COLO829 (cell line): Measurements from ENCODE around the gene PARVB.

Source experiments
- DNase-seq: peaks from one replicate; pipeline ENCODE4 v3.0.0; 2012; ENCODE audit warnings: low spot score

Gene PARVB

DNA sequence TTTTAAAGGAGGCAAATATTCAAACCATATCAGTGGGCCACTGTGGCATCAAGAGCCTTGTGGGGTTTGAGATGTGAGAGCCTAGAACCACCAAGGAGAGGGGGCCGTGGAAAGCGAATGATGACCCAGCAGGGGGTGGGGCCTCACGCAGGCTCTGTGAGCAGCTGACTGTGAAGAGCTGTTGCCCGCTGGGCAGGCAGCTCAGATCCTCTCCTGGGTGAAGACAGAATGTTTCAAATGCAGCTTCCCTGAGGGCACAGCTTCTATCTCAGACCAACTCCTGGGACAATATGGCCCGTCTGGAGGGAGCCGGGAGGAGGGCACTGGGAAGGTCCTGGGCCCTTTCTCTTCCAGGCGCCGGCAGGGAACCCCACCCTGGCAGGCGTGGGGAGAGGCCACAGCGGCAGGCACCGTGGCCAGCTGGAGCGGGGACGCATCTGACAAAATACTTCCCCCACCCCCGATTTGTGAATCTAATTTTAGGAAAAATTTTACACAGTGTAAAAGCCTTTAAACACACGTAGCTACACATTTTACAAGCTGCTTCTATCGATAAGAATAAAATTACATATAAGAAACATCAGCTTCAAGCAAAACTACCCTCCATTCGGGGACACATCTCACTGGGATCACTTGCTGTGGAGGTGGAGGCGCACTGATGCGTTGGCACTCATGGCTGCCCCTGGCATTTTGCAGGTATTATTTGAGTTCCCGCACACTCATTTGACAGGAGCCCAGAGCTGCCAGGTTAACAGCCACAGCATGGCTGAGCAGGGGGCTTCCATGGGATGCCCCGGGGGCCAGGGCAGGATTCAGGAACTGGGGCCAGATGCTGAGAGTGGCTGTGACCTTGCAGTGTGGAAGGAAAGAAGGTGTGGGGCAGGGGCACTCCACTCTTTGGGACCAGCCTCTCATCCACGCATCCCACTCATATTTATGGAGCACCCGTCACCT is 196.9 kb downstream of the PARVB start:
- no peak for DNase-seq

DNA sequence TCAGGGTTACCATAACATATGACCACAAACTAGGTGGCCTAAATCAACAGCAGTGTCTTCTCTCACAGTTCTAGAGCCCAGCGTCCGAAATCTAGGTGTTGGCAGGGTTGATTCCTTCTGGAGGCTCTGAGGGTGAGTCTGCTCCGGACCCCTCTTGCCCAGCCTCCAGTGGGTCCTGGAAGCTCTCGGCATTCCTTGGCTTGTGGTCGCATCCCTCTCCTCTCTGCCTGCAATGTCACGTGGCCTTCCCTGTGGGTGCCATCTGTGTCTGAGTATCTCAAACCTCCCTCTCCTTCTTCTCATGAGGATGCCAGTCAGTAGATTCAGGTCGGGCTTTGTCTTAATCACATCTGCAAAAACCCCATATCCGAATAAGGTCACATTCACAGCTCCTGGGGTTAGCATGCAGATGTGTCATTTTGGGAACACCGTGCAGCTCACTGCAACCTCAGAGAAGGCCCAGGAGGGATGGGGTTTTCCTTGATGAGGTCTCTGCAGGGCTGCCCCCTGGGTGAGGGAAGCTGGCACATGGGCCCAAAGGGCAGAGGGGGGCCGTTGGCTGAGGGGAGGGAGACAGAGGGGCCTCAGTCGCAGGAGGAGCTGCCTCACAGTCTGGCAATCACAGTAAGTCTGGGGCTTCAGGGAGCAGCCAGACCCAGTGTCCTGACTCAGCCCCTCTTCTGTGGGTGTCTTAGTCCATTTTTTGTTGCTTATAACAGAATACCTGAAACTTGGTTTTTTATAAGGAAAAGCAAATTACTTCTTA is 197.8 kb downstream of the PARVB start:
- no peak for DNase-seq
